Type B pancreatic cell (in vitro differentiated cells): ENCODE data around the gene SLC44A5. TPM values are rescaled to one million over a fixed set of nuclear protein-coding genes. Genes with fewer than 3 reads are reported as not detected.

Experiments used
- DNase-seq: peaks from one replicate; pipeline ENCODE4 v3.0.0; 2021; ENCODE audit warnings: mixed read lengths; ENCODE audit not compliant: unreplicated experiment; ENCODE audit errors: extremely low spot score
- H3K27ac Mint-ChIP-seq: 2 replicates; pipeline ENCODE4 v1.8.0; 2021; ENCODE audit warnings: mild to moderate bottlenecking, mixed read lengths
- H3K27me3 Mint-ChIP-seq: 2 replicates; pipeline ENCODE4 v1.8.0; 2021; ENCODE audit warnings: mixed read lengths
- H3K36me3 Mint-ChIP-seq: 2 replicates; pipeline ENCODE4 v1.8.0; 2021; ENCODE audit warnings: mixed read lengths
- H3K4me1 Mint-ChIP-seq: one replicate; pipeline ENCODE4 v1.8.0; 2021; ENCODE audit warnings: mixed read lengths; ENCODE audit not compliant: unreplicated experiment
- H3K4me3 Mint-ChIP-seq: 2 replicates; pipeline ENCODE4 v1.8.0; 2021; ENCODE audit warnings: mild to moderate bottlenecking, mixed read lengths
- H3K9me3 Mint-ChIP-seq: 2 replicates; pipeline ENCODE4 v1.8.0; 2021; ENCODE audit warnings: mixed read lengths
- total RNA-seq: library from RNA; stranded (reverse); gene quantifications from 2 replicates; pipeline ENCODE4 v1.2.1, GENCODE V29; 2021; ENCODE audit warnings: low replicate concordance
- TF ChIP-seq, protein P1 (sequence below): fragments of 200-600 bp; sonication (generic); conservative IDR thresholded peaks from 2 replicates; pipeline ENCODE4 v1.5.0; 2021; ENCODE audit warnings: antibody characterized with exemption, mild to moderate bottlenecking

The SLC44A5 gene
- total RNA-seq, 1 donor from 2014 or later, result 2.4 TPM

DNA sequence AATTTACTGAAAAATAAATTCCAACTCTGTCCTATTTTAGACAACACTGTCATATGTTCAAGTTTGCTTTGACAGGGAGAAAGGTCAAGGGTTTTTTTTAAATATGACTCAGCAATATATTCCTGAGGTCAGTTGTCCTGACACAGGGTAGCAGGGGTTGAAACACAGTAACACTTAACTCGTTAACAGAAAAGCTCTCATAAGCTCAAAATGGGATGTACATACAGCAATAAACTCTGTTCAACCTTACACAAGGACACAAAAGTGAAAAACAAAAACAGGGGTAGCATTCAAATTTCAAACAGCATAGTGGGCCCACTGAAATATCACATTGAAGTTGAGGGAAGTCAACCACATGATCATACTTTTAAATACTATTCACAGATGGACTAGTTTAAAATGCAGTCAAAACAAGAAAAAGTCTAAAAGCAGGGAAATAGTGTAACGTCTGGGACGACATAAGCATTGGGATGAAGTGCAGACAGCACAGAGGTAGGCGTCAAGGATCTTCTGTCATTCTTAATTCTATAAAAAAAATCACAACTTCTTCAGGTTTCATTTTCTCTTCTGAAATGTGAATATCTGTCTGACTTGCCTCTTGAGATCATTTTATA, 89.9 kb downstream of the SLC44A5 start:
- H3K36me3 Mint-ChIP-seq, result no peaks in the 10 kb centered on the region
- no peak overlapping the region for H3K27ac Mint-ChIP-seq
- peaks cover 7% of the 10 kb centered on the region for H3K4me1 Mint-ChIP-seq
- TF ChIP-seq, protein P1, sequence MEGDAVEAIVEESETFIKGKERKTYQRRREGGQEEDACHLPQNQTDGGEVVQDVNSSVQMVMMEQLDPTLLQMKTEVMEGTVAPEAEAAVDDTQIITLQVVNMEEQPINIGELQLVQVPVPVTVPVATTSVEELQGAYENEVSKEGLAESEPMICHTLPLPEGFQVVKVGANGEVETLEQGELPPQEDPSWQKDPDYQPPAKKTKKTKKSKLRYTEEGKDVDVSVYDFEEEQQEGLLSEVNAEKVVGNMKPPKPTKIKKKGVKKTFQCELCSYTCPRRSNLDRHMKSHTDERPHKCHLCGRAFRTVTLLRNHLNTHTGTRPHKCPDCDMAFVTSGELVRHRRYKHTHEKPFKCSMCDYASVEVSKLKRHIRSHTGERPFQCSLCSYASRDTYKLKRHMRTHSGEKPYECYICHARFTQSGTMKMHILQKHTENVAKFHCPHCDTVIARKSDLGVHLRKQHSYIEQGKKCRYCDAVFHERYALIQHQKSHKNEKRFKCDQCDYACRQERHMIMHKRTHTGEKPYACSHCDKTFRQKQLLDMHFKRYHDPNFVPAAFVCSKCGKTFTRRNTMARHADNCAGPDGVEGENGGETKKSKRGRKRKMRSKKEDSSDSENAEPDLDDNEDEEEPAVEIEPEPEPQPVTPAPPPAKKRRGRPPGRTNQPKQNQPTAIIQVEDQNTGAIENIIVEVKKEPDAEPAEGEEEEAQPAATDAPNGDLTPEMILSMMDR, result no peak
- no peak overlapping the region for H3K4me3 Mint-ChIP-seq
- DNase-seq, result no peak
- peaks cover 4% of the 10 kb centered on the region for H3K27me3 Mint-ChIP-seq
- H3K9me3 Mint-ChIP-seq, result no peaks in the 10 kb centered on the region

DNA sequence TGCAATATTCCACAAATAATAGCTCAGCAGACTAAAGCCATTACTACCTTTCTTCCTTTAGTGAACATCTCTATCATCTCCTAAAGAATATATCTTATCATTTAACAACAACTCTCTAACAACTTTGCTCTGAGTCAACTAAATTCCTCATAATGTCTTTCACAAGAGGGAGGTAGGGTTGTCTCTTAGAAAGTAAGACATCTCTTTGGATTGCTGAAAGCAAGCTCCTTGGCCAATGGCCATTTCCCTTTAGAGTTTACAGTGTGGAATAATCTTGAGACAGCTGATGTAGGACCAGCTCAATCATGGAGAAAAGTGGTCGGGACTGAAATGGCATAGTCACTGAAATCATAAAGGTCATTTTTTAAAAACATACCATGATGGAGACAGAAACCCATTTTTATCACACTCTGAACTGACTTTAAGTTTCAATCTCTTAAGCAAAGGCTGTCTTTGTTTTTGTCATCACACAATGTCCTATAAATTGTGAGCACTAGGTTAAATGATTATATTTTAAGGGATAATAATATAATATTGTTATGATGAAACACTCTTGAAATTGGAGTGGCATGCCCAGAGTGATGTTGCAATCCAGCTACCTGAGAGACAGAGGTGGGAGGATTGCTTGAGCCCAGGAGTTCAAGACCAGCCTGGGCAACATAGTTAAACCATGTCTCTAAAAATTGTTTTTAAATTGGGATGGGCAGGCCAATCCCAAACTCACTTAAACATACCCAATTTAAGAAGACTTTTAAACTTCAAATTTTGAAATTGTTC, 91.1 kb downstream of the SLC44A5 start:
- DNase-seq, result no peak
- Mint-ChIP-seq H3K4me1 (peaks cover 7% of the 10 kb centered on the region), H3K27ac (no peak overlapping the region), H3K4me3 (no peak overlapping the region), H3K27me3 (peaks cover 4% of the 10 kb centered on the region), H3K9me3 (no peaks in the 10 kb centered on the region), H3K36me3 (no peaks in the 10 kb centered on the region)
- TF ChIP-seq, protein P1, result no peak

DNA sequence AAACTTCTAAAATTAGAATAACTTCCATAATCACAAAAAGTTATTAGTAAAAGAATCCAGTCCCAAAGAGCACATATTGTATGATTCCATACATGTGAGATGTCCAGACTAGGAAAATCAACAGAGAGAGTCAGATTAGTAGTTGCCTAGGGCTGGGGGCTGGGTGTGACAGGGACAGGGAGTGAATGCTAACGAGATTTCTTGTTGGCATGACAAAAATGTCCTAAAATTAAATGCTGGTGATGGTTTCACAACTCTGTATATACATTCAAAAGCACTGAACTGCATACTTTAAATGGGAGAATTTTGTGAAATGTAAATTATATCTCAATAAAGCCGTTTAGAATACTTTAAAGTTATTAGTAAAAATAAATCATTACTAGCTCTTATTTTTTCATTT, 92.2 kb downstream of the SLC44A5 start:
- Mint-ChIP-seq H3K27me3 (peaks cover 4% of the 10 kb centered on the region), H3K36me3 (no peaks in the 10 kb centered on the region), H3K9me3 (no peaks in the 10 kb centered on the region), H3K4me1 (peaks cover 7% of the 10 kb centered on the region), H3K4me3 (no peak overlapping the region), H3K27ac (no peak overlapping the region)
- no peak for DNase-seq
- TF ChIP-seq, protein P1, result no peak

- Mint-ChIP-seq H3K27ac (no peak overlapping the region), H3K27me3 (no peaks in the 10 kb centered on the region), H3K9me3 (no peaks in the 10 kb centered on the region), H3K4me1 (peaks cover 7% of the 10 kb centered on the region), H3K4me3 (no peak overlapping the region), H3K36me3 (no peaks in the 10 kb centered on the region)
- TF ChIP-seq, protein P1, result no peak
- no peak for DNase-seq
Measured at GRCh38 chr1:75514270-75514669, 96.6 kb downstream of the SLC44A5 start.

DNA sequence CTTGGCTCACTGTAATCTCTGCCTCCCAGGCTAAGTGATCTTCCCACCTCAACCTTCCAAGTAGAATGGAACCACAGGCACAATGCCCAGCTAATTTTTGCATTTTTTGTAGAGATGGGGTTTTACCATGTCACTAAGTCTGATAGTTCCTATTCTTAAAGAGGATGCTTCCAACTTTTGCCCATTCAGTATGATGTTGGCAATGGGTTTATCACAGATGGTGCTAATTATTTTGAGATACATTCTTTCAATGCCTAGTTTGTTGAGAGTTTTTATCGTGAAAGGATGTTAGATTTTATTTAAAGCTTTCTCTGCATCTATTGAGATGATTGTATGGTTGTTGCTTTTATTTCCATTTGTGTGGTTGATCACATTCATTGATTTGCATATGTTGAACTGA, 103.9 kb downstream of the SLC44A5 start:
- no peaks in the 10 kb centered on the region for H3K9me3 Mint-ChIP-seq
- TF ChIP-seq, protein P1, result no peak
- H3K27me3 Mint-ChIP-seq, result no peaks in the 10 kb centered on the region
- no peak overlapping the region for H3K4me3 Mint-ChIP-seq
- DNase-seq, result no peak
- H3K27ac Mint-ChIP-seq, result no peak overlapping the region
- H3K4me1 Mint-ChIP-seq, result no peaks in the 10 kb centered on the region
- H3K36me3 Mint-ChIP-seq, result no peaks in the 10 kb centered on the region
